GM21786 (cell line): Measurements from ENCODE around the gene PSD2.

Experiments used
- ATAC-seq: cut with Tn5 transposase; IDR thresholded peaks from one replicate; pipeline ENCODE4 v1.9.1; 2021; ENCODE audit not compliant: unreplicated experiment

PSD2 gene

DNA sequence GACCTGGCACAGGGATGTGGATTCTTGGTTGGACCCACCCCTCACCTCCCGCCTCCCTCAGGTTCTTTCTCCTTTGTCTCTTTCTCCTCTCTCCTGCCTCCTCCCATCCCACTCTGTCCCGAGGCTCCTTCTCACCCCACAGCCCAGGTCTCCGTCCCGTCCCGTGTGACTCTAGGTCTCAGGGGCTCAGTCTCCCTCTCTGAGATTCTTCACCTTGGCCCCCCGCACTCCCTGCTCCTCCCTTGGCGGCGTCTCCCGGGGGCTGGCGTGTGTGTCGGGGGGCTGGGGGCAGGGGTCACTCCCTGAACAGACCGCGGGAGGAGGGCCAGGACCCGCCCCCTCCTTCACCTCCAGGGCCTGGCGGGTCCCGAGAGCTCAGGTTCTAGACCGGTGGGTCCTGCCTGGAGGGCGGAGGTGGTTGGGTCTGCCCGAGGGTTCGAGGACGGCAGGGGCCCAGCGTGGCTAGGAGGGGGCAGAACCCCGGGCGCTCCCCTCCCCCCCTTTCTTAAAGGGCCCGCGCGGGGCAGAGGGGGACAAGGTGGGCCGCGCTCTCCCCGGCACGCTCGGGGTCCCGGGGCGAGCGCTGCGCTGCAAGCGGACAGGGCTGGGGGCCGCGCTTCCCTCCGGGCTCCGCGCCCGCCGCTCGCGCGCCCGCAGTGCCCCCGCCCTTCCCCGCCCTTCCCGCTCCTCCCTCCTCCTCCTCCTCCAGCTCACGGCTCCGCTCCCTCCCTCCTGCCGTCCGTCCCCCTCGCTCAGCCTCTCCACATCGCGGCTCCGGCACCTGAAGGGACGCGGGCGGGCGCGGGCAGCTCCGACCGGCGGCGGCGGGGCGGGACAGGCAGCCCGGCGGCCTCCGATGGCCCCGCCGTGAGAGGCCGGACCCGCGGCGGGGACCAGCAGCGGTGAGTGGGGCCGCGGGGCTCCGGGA lies at the start of gene PSD2:
TSS of gene PSD2 (plus strand) at position 735 of the 928 bp plus-strand sequence. CDS start 13,633 bp downstream, outside the sequence.
- ATAC-seq, result no peak

- ATAC-seq, result peak; percentile 44
Measured at GRCh38 chr5:139746691-139747582, 48.7 kb upstream of the PSD2 start.

GRCh38 chr5:139747583-139748504 lies 47.8 kb upstream of the PSD2 start:
- peak; percentile 9 for ATAC-seq

DNA sequence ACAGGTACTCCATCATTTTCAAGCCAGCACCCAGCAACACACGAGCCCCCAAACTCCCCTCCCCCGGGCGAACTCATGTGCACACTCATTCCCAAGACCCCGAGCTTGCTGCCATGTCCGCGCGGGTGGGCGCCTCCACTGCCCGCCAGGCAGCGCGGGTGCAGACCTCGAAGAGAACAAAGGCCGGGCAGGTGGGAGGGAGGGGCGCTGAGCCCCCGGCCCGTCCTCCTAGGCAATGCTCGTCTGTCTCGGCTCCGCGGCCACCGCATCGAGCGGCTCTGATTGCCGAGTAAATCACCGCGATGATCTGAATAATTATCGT lies 47.1 kb upstream of the PSD2 start:
- no peak for ATAC-seq

DNA sequence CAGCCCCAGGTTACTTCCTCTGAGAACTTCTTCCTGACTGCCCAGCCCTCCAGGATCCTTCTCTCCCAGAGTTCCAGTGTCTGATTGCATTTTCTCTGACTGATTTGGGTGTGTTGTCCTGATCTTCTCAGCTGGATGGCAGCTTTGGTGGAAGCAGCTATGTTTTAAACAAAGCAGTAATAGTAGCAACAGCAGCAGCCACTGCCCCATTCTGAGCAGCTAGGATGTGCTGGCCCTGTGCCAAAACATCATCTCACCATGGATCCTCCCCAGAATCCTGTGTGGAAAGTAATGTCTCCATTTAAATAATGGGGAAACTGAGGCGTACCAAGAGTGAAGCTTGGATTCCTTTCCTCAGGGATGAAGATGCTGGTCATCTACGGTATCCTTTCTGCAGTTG lies 46.4 kb upstream of the PSD2 start:
- no peak for ATAC-seq

- no peak for ATAC-seq
Measured at GRCh38 chr5:139751236-139751635, 44.4 kb upstream of the PSD2 start.

GRCh38 chr5:139752506-139753473 lies 42.8 kb upstream of the PSD2 start:
- ATAC-seq, result no peak

DNA sequence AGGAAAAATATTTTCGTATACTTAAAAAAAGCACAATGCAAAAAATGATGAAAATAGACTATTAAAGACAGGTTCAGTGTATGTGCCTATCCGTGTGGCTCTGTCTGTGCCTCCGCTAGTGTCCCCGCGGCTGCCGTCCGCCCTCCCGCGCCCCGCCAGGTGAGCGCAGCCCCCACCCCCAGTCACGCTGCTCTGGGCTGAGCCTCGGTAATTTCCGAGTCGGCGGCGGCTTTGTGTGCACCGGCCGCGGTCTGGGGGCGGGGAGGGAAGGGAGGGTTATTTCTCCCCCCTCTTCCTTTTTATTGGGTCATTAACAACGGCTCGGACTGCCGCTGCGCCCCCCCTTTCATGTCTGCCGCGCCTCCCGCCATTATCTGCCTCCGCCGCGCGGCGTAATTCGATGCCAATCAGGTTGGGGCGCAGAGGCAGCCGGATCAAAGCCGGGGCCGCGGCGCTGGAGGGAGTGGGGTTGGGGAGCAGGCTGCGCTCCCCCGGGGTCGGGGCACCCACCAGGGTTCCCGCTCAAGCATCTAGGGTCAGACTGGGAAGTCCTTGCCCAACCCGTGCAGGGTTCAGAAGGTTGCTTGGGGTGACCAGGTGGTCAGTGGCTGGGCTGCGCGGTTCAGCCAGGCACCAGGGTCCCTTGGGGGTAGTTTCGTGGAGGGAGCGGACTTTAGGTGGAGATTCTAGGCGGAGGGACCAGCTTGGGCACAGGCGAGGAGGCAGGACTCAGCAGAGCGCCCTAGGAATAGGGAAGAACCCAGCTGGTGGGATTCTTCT lies 39.5 kb upstream of the PSD2 start:
- peak; percentile 42 for ATAC-seq

- ATAC-seq, result no peak
Measured at GRCh38 chr5:139756971-139757370, 38.6 kb upstream of the PSD2 start.

DNA sequence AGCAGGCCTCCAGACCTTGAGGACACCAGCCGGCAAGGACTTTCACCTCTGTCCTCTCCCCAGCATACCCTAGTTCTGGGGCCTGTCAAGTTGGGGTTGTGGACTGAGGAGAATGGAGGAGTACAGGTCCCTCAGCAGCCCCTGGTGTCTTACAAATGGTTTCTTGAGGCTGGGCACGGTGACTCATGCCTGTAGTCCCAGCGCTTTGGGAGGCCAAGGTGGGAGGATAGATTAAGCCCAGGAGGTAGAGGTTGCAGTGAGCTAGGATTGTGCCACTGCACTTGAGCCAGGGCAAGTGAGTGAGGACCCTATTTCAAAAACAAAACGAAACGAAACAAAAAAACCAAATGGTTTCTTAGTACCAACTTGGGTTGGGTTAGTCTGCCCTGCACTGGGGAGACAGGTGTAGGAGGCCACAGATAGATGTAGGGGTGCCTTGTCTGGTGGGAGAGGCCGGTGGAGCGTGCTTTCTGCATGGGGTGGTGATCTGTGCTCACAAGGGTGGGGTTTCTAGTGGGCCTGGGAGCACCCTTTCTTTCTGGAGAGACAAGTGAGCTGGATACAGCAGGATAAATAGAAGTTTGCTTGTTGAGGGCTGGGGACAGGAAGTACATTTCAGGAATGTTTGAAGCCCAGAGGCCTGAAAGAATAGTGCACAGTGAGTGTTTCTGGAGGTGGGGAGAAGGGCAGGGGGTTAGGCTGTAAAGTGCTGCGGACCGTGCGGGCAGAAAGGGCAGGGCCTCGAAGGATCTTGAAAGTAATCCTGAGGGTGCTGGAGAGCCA lies 37.7 kb upstream of the PSD2 start:
- no peak for ATAC-seq

- ATAC-seq, result no peak
Measured at GRCh38 chr5:139758510-139759075, 37.0 kb upstream of the PSD2 start.

- no peak for ATAC-seq
Measured at GRCh38 chr5:139759219-139759721, 36.3 kb upstream of the PSD2 start.

GRCh38 chr5:139760066-139761056 lies 35.2 kb upstream of the PSD2 start:
- ATAC-seq, result no peak

- ATAC-seq, result no peak
Measured at GRCh38 chr5:139761057-139761450, 34.6 kb upstream of the PSD2 start.

DNA sequence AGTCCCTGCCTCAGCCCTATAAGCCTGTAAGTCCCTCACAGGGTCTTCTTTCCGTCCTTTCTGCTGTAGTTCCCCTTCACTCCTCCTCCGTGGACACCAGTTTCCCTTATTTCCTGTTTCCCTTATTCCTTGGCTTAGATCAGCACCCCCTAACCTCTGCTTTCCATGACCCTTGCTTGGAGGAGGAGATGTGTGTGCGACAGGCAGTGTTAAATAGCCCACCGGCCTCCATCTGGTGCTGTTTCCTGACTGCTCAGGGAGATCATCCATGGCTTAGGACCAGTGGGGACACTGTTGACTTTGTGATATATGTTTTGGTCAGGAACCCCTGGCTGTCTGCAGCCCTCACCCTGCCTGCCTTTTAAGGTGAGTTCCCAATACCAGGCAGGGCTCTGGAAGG lies 34.1 kb upstream of the PSD2 start:
- ATAC-seq, result no peak

GRCh38 chr5:139762615-139763170 lies 32.9 kb upstream of the PSD2 start:
- no peak for ATAC-seq
